ENCODE measurements around the gene CTNNBL1. TPM values are rescaled to one million over a fixed set of nuclear protein-coding genes. Genes with fewer than 3 reads are reported as not detected.
"Not testable (repeated sequence)": the region's sequence is repeated elsewhere in the genome, so short reads cannot be mapped to it uniquely, and the experiment has no call there.

Gene CTNNBL1
- total RNA-seq, 1 experiment from 2014 or later = 64.4 TPM

DNA sequence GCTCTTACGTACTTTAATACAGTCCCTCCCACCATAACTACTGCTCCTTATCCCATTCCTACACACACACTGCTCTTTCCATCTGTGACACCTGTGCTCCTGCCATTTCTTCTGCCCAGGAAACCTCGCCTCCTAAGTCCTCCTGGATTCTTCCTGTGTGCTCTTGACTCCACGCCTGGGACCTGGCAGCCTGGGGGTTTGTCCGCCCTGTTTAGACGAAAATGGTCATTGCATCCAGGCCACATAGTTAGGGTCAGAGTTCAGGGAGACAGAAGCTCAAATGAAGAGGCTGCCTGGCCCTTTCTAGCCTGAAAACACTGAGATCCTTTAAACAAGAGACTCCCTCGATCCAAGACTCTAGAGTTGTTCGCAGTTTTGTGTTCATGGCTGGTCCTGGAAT is 17.4 kb upstream of the CTNNBL1 start (continued):
- TF ChIP-seq FOXK1 (CRISPR knock-in tag; IDR thresholded peaks at IDR 0.05) = no peak
- TF ChIP-seq ELF4 (CRISPR knock-in tag; IDR thresholded peaks at IDR 0.05; ENCODE audit: low read depth) = no peak
- TF ChIP-seq, protein P1, sequence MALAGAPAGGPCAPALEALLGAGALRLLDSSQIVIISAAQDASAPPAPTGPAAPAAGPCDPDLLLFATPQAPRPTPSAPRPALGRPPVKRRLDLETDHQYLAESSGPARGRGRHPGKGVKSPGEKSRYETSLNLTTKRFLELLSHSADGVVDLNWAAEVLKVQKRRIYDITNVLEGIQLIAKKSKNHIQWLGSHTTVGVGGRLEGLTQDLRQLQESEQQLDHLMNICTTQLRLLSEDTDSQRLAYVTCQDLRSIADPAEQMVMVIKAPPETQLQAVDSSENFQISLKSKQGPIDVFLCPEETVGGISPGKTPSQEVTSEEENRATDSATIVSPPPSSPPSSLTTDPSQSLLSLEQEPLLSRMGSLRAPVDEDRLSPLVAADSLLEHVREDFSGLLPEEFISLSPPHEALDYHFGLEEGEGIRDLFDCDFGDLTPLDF (CRISPR knock-in tag; IDR thresholded peaks at IDR 0.05) = no peak
- TF ChIP-seq, protein P2, sequence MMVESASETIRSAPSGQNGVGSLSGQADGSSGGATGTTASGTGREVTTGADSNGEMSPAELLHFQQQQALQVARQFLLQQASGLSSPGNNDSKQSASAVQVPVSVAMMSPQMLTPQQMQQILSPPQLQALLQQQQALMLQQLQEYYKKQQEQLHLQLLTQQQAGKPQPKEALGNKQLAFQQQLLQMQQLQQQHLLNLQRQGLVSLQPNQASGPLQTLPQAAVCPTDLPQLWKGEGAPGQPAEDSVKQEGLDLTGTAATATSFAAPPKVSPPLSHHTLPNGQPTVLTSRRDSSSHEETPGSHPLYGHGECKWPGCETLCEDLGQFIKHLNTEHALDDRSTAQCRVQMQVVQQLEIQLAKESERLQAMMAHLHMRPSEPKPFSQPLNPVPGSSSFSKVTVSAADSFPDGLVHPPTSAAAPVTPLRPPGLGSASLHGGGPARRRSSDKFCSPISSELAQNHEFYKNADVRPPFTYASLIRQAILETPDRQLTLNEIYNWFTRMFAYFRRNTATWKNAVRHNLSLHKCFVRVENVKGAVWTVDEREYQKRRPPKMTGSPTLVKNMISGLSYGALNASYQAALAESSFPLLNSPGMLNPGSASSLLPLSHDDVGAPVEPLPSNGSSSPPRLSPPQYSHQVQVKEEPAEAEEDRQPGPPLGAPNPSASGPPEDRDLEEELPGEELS (CRISPR knock-in tag; IDR thresholded peaks at IDR 0.05) = no peak
- no peak for TF ChIP-seq SMAD3 (CRISPR knock-in tag; IDR thresholded peaks at IDR 0.05; ENCODE audit: borderline replicate concordance)
- TF ChIP-seq IRF2 (CRISPR knock-in tag; IDR thresholded peaks at IDR 0.05; ENCODE audit: borderline replicate concordance, low read depth) = no peak
- TF ChIP-seq NR1H2 (CRISPR knock-in tag; IDR thresholded peaks at IDR 0.05) = no peak
- TF ChIP-seq, protein P3, sequence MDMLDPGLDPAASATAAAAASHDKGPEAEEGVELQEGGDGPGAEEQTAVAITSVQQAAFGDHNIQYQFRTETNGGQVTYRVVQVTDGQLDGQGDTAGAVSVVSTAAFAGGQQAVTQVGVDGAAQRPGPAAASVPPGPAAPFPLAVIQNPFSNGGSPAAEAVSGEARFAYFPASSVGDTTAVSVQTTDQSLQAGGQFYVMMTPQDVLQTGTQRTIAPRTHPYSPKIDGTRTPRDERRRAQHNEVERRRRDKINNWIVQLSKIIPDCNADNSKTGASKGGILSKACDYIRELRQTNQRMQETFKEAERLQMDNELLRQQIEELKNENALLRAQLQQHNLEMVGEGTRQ (CRISPR knock-in tag; IDR thresholded peaks at IDR 0.05) = no peak
- no peak for TF ChIP-seq CREM (CRISPR knock-in tag; IDR thresholded peaks at IDR 0.05)
- TF ChIP-seq TCF7 (CRISPR knock-in tag; IDR thresholded peaks at IDR 0.05; ENCODE audit: low read depth) = no peak

DNA sequence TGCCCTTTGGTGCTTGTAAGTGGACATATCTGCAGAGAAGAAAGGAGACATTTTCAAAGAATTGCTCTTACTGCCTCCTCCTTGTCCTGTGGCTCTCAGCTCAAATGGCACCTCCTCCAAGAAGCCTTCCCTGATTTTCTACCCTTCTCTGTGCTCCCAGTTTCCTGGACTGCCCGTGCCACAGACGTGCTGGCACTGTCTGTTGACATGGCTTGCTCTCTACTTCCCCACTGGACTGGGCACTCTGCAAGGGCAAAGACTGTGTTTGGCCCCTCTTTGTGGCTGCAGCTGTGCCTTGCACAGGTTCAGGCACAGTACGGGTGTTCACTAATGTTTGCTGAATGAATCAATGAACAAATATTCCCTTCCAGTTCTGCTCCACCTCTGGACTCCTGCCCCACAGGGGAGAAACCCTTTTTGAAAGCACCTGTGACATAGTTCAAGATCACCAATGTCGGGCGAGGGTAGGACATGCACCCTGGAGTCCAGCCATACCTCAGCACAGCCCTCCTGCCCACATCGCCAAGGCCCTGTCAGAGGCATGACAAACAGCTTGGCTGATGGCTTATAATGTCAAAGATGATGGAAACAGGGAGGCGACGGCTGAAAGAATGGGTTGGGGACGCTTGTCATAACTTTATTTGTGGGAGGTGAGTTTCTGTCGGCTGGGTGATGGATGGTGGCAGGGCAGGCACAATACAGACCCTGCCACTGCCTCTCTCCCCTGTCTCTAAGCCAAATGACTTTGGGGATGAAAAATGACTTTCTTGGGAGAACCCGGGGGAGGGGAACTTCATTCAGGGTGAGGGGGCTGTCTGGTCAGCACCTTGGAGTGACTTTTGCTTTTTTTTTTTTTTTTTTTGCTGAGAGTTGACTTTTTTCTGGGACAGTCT is 15.6 kb upstream of the CTNNBL1 start:
- Mint-ChIP-seq H3K36me3 (no peaks in the 10 kb centered on the region), H3K4me3 (no peak overlapping the region), H3K27ac (no peak overlapping the region), H3K4me1 (0 out of 2 replicates have a peak, but pooled peaks cover 7% of the 10 kb centered on the region), H3K27me3 (ENCODE audit: low read depth) (peaks cover 5% of the 10 kb centered on the region; the same call in 1 of the 2 replicates), H3K9me3 (no peaks in the 10 kb centered on the region)
- CTCF ChIA-PET = interaction anchor here (0.6 to 0.7 kb wide), 2 partner anchors 102 to 114 kb away, joined by 3 read pairs; no protein-coding TSS in a partner anchor
- POLR2A ChIA-PET = no interaction called here
- no peak for DNase-seq (ENCODE audit: low spot score)
- TF ChIP-seq, protein P4, sequence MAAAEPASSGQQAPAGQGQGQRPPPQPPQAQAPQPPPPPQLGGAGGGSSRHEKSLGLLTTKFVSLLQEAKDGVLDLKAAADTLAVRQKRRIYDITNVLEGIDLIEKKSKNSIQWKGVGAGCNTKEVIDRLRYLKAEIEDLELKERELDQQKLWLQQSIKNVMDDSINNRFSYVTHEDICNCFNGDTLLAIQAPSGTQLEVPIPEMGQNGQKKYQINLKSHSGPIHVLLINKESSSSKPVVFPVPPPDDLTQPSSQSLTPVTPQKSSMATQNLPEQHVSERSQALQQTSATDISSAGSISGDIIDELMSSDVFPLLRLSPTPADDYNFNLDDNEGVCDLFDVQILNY (CRISPR knock-in tag; IDR thresholded peaks at IDR 0.05) = no peak
- TF ChIP-seq, protein P5, sequence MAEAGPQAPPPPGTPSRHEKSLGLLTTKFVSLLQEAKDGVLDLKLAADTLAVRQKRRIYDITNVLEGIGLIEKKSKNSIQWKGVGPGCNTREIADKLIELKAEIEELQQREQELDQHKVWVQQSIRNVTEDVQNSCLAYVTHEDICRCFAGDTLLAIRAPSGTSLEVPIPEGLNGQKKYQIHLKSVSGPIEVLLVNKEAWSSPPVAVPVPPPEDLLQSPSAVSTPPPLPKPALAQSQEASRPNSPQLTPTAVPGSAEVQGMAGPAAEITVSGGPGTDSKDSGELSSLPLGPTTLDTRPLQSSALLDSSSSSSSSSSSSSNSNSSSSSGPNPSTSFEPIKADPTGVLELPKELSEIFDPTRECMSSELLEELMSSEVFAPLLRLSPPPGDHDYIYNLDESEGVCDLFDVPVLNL (CRISPR knock-in tag; IDR thresholded peaks at IDR 0.05; ENCODE audit: borderline replicate concordance, low read depth) = no peak
- TF ChIP-seq, protein P6, sequence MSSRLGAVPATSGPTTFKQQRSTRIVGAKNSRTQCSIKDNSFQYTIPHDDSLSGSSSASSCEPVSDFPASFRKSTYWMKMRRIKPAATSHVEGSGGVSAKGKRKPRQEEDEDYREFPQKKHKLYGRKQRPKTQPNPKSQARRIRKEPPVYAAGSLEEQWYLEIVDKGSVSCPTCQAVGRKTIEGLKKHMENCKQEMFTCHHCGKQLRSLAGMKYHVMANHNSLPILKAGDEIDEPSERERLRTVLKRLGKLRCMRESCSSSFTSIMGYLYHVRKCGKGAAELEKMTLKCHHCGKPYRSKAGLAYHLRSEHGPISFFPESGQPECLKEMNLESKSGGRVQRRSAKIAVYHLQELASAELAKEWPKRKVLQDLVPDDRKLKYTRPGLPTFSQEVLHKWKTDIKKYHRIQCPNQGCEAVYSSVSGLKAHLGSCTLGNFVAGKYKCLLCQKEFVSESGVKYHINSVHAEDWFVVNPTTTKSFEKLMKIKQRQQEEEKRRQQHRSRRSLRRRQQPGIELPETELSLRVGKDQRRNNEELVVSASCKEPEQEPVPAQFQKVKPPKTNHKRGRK (CRISPR knock-in tag; IDR thresholded peaks at IDR 0.05; ENCODE audit: borderline replicate concordance) = no peak
- TF ChIP-seq ZNF232 (CRISPR knock-in tag; IDR thresholded peaks at IDR 0.05) (no peak), KAT7 (CRISPR knock-in tag; IDR thresholded peaks at IDR 0.05; ENCODE audit: borderline replicate concordance) (no peak)
- no peak for ATAC-seq

DNA sequence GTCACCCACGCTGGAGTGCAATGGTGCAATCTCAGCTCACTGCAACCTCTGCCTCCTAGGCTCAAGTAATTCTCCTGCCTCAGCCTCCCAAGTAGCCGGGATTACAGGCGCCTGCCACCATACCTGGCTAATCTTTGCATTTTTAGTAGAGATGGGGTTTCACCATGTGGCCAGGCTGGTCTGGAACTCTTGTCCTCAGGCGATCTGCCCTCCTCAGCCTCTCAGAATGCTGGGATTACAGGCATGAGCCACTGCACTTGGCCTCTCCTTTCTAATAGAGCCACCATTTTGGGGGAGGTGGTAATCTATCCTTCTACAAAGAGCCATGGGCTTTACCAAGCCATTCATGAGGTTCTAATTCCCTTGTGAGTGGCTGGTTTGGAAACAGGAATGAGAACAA is 14.1 kb upstream of the CTNNBL1 start:
- CTCF ChIA-PET; ATAC-seq; H3K4me3 Mint-ChIP-seq; H3K27ac Mint-ChIP-seq; DNase-seq (ENCODE audit: low spot score); H3K27me3 Mint-ChIP-seq (ENCODE audit: low read depth); POLR2A ChIA-PET; H3K36me3 Mint-ChIP-seq; H3K9me3 Mint-ChIP-seq; H3K4me1 Mint-ChIP-seq: not testable (repeated sequence)
